ENCODE data around the gene TEX53.

DNA sequence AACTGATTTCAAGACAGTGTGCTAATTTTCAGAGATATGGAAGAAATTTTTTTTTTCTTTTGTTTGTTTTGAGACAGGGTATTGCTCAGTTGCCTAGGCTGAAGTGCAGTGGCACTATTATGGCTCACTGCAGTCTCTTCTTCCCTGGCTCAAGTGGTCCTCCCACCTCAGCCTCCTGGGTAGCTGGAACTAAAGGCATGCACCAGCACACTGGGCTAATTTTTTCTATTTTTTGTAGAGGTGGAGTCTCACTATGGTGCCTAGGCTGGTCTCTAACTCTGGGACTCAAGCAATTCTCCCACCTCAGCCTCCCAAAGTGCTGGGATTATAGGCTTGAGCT, 34.3 kb upstream of the TEX53 start:
- TF ChIP-seq, protein P1, sequence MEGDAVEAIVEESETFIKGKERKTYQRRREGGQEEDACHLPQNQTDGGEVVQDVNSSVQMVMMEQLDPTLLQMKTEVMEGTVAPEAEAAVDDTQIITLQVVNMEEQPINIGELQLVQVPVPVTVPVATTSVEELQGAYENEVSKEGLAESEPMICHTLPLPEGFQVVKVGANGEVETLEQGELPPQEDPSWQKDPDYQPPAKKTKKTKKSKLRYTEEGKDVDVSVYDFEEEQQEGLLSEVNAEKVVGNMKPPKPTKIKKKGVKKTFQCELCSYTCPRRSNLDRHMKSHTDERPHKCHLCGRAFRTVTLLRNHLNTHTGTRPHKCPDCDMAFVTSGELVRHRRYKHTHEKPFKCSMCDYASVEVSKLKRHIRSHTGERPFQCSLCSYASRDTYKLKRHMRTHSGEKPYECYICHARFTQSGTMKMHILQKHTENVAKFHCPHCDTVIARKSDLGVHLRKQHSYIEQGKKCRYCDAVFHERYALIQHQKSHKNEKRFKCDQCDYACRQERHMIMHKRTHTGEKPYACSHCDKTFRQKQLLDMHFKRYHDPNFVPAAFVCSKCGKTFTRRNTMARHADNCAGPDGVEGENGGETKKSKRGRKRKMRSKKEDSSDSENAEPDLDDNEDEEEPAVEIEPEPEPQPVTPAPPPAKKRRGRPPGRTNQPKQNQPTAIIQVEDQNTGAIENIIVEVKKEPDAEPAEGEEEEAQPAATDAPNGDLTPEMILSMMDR (IDR thresholded peaks at IDR 0.05): no peak
- no peak for TF ChIP-seq POLR2A (IDR thresholded peaks at IDR 0.05)
- no peak for TF ChIP-seq POLR2AphosphoS5 (IDR thresholded peaks at IDR 0.05)
